ENCODE measurements around the gene TEDC2.
"Not testable (repeated sequence)": the region's sequence is repeated elsewhere in the genome, so short reads cannot be mapped to it uniquely, and the experiment has no call there.

TEDC2 gene

DNA sequence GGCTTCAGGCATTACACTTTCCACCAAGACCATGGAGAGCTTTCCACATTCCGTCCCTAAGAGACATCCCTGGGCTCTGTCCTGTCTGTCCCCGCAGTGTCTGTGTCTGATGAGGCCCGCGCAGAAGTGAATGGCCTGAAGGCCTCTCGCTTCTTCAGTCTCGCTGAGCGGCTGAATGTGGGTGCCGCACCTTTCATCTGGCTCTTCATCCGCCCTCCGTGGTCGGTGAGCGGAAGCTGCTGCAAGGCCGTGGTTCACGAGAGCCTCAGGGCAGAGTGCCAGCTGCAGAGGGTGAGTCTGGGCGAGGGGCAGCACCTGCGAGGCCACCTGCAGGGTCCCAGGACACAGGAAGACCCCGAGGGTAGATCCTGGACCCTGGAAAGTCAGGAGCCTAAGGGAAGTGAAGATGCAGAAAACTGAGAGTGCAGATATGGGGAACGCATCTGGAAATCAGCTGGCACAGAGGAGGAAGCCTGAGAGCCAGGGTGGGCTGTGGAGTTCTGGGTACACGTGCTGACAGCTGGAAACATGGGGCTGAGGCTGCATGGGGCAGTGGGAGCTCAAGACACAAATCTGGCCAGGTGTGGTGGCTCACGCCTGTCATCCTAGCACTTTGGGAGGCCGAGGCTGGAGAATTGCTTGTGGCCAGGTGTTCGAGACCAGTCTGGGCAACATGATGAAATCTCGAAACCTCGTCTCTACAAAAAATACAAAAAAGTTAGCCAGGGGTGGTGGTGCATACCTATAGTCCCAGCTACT, 22.7 kb upstream of the TEDC2 start:
- no peak for DNase-seq (ENCODE audit: low read depth)

GRCh38 chr16:2438121-2438520, 21.8 kb upstream of the TEDC2 start:
- DNase-seq (ENCODE audit: low read depth): no peak

GRCh38 chr16:2439598-2439997, 20.3 kb upstream of the TEDC2 start:
- no peak for DNase-seq (ENCODE audit: low read depth)

- not testable (repeated sequence) for DNase-seq (ENCODE audit: low read depth)
Measured at GRCh38 chr16:2441143-2441804, 18.6 kb upstream of the TEDC2 start.

DNA sequence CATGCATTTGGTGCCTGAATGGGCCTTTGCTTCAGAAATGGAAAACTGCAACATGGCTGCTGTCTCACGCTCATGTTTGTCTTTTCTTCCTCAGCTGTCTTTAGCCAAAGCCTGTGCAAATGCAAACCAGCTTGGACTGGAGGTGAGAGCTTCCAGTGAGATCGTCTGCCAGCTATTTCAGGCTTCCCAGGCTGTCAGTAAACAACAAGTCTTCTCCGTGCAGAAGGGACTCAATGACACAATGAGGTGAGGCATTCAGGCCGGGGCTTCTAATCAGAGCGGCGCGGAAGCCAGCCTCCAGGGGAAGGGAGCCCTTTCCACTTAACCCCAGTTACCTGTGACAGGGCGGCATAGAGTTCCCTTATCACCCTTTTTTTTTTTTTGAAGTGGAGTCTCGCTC, 16.4 kb upstream of the TEDC2 start:
- no peak for DNase-seq (ENCODE audit: low read depth)

- DNase-seq (ENCODE audit: low read depth): no peak
Measured at GRCh38 chr16:2447920-2448583, 11.9 kb upstream of the TEDC2 start.

DNA sequence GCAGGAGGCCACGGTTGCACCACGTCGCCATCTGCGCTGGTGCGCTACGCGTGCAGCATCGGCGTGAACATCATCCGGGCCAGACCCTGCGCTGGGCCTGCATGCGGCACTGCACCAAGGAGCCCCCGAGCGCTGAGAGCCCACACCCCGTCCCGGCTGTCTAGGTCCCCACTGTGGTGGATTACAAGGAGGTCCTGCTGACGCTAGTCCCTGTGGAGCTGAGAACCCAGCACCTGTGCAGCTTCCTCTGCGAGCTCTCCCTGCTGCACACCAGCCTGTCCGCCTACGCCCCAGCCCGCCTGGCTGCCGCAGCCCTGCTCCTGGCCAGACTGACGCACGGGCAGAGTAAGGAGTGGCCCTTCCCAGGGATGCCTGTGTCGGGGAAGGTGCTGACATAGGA, 10.8 kb upstream of the TEDC2 start:
- no peak for DNase-seq (ENCODE audit: low read depth)

- no peak for DNase-seq (ENCODE audit: low read depth)
Measured at GRCh38 chr16:2450535-2450934, 9.4 kb upstream of the TEDC2 start.

DNA sequence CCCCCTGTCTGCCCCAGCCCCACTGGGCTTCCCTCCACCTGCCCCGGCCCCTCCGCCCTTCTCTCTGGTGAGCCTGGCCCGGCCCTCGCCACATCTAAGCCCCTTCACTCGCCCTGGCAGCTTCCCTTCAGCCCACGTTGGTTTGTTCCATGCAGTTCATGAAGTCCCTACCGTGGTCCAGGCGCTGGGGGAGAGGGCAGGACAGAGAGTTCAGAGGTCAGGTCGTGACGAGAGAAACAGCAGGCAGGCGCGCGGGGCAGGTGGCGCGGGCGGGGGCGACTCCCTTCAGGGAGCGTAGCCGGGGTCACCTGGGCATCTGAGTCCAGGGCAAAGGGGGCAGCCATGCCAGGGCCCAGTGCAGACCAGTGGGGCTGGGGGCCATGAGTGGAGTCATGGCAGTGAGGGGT, 8.9 kb upstream of the TEDC2 start:
- no peak for DNase-seq (ENCODE audit: low read depth)

- DNase-seq (ENCODE audit: low read depth): no peak
Measured at GRCh38 chr16:2451851-2452320, 8.0 kb upstream of the TEDC2 start.

- no peak for DNase-seq (ENCODE audit: low read depth)
Measured at GRCh38 chr16:2452650-2453049, 7.3 kb upstream of the TEDC2 start.

GRCh38 chr16:2455081-2455845, 4.6 kb upstream of the TEDC2 start:
- DNase-seq (ENCODE audit: low read depth): no peak

- no peak for DNase-seq (ENCODE audit: low read depth)
Measured at GRCh38 chr16:2456551-2457153, 3.3 kb upstream of the TEDC2 start.

GRCh38 chr16:2457267-2457666, 2.6 kb upstream of the TEDC2 start:
- DNase-seq (ENCODE audit: low read depth): no peak

GRCh38 chr16:2457946-2458345, 2.0 kb upstream of the TEDC2 start:
- no peak for DNase-seq (ENCODE audit: low read depth)

DNA sequence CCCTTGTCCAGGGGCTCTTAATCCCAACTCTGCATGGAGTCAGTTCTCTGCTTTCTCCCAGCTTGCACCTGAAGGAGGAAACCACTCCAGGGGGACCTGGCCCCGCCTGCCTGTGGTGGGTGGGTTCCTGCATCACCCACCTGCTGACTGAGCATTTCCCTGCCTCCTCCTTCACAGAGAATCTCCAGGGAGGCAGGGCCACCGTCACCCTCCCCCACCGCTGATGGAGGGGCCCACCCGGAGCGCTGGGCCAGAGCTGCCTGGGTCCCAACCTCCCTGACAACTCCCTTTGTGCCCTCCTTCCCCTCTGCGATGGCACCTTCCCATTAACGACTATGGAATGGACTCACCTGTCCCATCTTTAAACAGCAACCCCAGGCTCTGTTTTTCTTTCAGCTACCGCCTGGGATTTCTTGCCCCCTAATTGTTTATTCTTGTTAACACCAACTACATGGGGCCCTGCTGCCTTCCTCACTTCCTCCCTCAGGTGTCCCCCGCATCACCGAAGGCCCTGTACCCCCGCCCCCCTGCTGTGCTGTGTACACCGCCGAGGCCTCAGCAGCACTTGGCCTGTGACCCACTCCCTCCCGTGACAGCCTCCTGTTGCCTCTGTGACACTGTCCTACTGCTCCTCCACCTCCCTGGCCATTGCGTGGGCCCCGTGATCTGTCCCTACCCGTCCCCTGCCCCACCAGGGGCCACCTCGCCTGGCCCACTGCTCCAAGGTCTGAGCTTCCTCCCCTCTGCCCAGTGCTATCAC, 842 bp upstream of the TEDC2 start:
- DNase-seq (ENCODE audit: low read depth): no peak

GRCh38 chr16:2460391-2460713, 443 bp downstream of the TEDC2 start:
- DNase-seq (ENCODE audit: low read depth): no peak

DNA sequence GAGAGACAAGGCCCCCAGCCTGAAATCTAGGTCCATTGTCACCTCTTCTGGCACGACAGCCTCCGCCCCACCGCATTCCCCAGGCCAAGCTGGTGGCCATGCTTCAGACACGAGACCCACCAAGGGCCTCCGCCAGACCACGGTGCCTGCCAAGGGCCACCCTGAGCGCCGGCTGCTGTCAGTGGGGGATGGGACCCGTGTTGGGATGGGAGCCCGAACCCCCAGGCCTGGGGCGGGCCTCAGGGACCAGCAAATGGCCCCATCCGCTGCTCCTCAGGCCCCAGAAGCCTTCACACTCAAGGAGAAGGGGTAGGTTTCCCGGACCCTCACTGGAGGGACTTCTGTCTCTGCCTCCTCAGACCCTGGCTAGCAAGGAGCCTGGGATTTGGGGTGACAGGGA, 1.0 kb downstream of the TEDC2 start:
- DNase-seq (ENCODE audit: low read depth): no peak

GRCh38 chr16:2462031-2462866, 2.3 kb downstream of the TEDC2 start:
- DNase-seq (ENCODE audit: low read depth): no peak

GRCh38 chr16:2464333-2464732, 4.4 kb downstream of the TEDC2 start:
- DNase-seq (ENCODE audit: low read depth): no peak

Measured in activated T-helper 9 cell treated with anti-CD3 and anti-CD28 coated beads, Interleukin-2, amount 50 U/mL, for 16 hours (primary cell).